G401.6 (cell line): ENCODE results near the gene GRIN1.

ENCODE experiments used
- FAIRE-seq: peaks from 2 replicates; lab custom pipeline; 2012; peaks lifted over from hg19 to GRCh38; lab: Jason Lieb, UNC

Gene GRIN1

DNA sequence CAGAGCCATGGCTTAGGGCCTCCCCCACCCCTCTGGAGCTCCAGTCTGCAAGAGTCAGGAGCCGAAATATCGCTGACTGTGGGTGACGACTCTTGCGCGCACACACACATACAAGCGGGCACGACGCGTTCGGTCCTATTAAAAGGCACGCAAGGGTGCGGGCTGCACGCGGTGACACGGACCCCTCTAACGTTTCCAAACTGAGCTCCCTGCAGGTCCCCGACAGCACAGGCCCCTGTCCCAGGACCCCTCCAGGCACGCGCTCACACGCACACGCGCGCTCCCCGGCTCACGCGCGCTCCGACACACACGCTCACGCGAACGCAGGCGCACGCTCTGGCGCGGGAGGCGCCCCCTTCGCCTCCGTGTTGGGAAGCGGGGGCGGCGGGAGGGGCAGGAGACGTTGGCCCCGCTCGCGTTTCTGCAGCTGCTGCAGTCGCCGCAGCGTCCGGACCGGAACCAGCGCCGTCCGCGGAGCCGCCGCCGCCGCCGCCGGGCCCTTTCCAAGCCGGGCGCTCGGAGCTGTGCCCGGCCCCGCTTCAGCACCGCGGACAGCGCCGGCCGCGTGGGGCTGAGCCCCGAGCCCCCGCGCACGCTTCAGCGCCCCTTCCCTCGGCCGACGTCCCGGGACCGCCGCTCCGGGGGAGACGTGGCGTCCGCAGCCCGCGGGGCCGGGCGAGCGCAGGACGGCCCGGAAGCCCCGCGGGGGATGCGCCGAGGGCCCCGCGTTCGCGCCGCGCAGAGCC, at the start of gene GRIN1:
Gene GRIN1, plus strand, starts transcription at position 433 of the 746 bp plus-strand sequence. CDS start 333 bp downstream, outside the sequence.
- no peak for FAIRE-seq

DNA sequence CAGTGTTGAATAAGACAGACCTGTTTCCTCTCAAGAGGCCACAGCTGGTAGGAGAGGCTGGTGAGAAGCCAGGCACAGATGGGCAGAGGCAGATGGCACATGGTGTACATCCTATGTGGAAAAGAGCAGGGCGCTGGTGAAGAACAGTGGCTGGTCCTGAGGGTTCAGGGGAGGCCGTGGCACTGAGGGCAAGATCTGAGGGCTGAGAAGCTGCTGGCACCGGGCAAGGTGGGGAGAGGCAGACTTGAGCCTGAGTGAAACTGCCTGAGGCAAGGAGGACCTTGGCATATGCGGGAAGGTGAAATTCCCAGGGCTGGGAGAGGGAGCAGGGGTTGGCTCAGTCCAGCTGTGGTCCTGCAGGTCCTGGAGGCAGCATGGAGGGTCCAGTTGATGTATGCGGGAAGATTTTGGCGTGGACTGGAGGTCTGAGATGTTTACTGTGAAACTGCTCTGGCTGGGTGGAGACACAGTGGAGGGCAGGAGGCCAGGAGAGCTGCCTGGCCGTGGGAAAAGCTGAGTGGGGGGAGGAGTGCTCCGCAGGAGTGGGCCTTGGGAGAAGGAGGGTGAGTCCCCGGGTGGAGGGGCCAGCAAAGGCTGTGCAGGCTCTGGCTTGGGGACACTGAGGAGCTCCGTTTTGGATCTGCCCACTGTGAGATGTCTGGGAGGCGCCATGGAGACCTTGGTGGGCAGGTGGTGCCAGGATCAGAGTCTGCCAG, 49.6 kb upstream of the GRIN1 start:
- FAIRE-seq, result no peak

DNA sequence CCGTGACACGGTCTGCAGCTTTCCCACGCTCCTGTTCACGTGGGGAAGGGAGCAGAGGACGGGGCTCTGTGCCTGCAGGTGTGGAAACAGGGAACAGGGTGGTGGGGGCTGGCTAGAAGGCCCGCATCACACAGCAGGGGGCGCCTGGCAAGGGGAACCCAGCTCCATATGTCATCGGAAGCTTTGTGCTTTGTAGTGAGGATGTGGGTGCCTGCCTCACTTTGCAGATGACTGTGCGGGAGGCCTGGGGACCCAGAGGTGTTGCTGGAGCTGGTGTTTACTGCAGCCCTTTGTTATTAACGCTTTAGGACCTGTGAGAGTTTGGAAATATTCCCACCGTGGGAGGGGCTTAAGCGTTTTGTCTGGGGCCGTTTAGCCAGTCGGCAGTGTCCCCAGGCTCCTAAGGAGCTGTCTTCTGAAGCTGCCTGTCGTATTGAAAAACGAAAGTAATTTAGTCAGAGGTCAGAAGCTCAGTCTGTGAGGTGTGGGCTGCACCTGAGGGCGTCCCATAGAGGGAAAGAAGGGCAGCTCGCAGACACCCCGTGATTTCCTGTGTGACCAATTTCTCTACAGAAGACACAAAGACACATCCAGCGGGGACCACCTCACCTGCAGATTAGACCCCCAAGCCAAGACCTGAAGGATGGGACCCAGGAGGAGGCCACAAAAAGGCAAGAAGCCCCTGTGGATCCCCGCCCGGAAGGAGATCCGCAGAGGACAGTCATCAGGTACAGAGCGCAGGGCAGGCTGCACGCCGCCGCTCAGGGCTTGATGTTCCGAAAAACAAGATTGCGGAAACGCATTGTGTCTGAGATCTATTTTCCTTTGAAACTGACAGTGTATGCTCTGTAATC, 43.1 kb upstream of the GRIN1 start:
- FAIRE-seq, result no peak

DNA sequence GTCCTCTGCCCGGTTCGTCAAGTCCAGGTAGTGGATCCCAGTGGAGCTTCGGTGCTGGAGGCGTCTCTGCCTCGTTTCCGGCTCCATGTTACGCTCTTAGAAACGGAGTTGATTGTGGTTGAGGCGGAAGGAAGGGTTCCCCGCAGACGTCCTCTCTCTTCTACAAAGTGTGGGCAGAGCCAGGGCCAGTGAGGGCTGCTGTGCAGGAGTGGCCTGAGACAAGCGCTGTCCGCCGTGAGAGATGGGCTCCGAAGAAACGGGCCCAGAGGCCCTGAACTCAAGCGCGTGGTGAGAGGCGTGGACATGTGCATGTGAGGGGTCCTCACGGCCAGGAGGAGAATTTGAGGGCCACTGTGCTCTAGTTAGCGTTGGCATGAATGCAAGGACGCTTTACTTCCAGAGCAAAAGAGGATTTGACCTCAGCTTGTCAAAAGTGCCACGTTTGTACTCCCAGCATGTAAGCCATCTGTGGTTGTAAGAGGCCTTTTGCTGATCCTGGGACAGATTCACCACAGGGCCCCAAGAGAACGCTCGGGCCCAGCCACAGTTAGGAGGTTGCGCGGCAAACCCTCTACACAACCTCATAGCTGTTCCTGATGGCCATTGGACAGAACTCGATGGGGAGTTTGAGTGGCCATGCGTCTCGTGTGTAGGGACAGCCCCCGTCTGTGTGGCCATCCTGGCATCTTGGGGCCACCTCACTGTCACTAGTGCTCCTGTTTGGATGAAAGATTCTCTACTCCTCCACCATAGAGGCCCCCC, 42.0 kb upstream of the GRIN1 start:
- FAIRE-seq, result no peak

DNA sequence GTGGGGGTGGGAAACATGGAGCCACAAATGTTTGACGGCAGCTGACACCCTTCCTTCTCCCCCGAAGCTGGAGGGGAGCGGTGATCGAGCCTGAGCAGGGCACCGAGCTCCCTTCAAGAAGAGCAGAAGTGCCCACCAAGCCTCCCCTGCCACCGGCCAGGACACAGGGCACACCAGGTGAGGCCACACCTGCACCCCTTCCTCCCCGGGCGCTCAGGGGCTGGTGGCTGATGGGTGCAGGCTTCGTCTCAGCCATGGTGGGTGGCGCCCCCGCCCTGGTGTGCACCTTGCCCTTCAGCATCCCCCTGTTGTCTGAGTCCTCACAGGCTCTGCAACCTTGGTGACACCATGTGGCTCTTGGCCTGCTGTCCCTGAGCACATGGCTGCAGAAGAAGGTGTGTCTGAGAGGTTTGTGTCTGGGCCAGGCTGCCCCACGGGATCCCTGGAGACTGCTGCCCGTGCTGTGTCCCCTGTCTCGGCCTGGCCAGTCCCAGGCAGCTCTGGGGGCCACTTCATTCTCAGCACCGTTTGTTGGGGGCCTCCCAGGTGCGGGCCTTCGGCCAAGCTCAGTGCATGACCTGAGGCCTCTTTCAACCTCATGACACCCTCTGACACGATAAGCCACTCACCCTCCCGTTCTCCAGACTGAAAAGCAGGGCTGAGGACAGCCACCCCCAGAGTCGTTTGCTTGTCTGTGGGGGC, 41.0 kb upstream of the GRIN1 start:
- no peak for FAIRE-seq

DNA sequence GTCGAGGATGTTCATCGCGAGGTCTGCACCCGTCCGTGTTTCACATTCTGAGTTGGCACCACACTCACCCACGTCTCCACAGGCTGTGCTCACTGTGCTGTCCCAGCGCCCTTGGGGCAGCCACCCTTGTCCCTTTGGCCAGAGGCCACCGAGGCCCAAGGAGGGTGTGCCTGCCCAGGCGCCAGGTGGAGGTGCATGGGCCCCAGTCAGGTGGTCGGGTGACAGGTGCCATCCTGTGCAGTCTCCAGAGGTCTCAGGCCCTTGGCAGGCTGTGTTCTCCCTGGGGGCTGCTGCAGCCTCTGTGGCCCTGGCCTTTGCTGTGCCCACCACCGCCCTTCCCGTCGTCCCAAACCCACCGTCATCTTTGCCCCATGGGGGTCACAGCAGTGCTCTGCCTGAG, 39.7 kb upstream of the GRIN1 start:
- FAIRE-seq, result no peak

DNA sequence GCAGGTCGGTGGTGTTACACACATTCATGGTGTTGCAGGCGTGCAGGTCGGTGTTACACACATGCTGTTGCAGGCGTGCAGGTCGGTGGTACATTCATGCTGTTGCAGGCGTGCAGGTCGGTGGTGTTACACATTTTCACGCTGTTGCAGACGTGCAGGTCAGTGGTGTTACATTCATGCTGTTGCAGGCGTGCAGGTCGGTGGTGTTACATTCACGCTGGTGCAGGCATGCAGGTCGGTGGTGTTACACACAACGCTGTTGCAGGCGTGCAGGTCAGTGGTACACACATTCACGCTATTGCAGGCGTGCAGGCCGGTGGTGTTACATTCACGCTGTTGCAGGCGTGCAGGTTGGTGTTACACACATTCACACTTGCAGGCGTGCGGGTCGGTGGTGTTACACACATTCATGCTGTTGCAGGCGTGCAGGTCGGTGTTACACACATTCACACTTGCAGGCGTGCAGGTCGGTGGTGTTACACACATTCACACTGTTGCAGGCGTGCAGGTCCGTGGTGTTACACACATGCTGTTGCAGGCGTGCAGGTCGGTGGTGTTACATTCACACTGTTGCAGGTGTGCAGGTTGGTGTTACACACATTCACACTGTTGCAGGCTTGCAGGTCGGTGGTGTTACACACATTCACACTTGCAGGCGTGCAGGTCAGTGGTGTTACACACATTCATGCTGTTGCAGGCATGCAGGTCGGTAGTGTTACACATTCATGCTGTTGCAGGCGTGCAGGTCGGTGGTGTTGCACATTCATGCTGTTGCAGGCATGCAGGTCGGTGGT, 35.6 kb upstream of the GRIN1 start:
- no peak for FAIRE-seq

DNA sequence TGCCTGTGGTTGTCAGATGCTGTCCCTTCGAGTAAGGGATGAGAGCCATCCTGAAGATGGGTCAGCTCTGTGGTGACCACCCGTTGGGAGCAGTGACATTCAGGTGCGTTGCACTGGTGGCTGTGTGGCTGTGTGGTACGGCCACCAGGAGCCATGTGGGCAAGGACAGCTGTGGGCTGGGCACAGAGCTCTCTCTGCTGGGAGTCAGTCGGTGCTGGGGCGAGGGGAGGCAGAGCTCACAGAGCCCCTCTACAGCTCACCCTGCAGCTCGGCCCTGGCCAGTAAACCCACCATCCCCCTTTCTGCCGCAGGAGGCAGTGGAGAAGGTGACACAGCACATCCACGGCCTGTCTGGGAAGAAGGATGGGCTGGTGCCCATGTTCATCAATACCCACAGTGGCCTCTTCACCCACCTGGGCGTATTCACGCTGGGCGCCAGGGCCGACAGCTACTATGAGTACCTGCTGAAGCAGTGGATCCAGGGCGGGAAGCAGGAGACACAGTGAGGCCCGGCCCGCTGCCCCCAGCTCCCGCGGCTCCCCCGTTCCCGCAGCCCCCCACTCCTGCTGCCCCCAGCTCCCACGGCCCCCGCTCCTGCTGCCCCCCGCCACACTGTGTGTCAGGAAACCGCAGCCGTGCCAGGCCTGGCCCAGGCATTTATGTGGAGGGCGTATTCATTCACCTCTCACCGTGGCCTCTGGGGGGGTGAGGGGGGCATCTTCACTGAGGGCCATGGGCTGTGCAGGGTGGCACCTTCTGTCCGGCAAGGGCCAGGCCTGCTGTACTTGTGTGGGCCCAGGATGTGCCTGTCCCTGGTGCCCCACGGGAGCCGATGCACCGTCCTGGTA, 32.9 kb upstream of the GRIN1 start:
- FAIRE-seq, result no peak

DNA sequence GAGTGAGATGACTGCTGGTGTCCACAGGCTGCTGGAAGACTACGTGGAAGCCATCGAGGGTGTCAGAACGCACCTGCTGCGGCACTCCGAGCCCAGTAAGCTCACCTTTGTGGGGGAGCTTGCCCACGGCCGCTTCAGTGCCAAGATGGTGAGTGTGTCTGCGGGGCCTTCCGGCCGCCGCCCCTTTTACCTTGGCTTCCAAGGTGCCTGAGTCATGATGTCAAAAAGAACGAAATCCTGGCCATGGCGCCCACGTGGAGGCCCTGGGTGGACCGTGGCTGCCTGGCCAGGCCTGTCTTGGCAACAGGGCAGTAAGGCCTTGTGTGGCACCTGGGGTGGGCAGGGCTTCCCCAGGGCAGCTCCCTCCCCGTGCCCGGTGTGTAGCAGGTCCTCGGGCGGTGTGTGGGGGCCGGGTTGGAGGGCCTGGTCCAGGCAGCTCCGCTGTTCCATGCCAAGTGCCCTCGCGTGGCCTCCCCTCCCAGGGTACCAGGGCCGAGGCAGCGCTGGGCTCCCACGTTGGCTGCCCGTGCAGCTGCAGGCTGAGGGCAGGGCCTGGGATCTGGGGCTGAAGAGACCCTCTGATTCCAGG, 32.2 kb upstream of the GRIN1 start:
- no peak for FAIRE-seq

DNA sequence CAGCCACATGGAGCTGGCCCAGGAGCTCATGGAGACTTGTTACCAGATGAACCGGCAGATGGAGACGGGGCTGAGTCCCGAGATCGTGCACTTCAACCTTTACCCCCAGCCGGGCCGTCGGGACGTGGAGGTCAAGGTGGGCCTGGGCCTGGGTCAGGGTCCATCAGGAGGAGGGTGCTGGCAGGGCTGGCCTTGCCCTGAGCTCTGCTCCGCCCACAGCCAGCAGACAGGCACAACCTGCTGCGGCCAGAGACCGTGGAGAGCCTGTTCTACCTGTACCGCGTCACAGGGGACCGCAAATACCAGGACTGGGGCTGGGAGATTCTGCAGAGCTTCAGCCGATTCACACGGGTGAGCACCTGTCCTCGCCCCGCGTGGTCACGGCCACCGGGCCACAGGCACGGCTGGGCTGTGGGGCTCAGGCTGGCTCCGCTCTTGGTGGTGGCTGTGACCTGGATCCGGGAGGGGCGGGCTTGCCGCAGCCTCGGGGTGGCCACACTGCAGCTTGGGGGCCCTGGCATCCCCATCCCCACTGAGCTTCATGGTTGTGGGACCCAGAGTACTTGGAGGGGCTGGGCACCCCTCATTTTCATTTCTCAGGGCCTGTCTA, 31.5 kb upstream of the GRIN1 start:
- FAIRE-seq, result no peak

DNA sequence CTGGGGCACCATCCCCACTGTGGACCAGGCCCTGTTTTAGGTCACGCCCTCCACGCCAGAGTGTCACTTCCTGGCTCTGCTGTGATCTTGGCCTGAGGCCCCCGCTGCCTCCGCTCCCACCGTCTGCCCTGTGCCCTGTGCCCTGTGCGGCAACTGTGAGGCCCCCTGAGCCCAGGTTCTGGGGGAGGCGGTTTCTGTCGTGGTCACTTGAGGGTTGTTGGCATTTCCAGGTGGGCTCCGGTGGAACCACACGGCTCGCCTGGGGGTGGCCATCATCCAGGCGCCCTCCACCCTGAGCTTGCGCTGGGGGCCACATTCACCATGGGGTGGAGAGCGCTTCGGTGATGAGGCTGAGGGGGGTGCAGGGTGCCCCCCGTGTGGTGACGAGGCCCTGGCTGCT, 31.0 kb upstream of the GRIN1 start:
- no peak for FAIRE-seq

DNA sequence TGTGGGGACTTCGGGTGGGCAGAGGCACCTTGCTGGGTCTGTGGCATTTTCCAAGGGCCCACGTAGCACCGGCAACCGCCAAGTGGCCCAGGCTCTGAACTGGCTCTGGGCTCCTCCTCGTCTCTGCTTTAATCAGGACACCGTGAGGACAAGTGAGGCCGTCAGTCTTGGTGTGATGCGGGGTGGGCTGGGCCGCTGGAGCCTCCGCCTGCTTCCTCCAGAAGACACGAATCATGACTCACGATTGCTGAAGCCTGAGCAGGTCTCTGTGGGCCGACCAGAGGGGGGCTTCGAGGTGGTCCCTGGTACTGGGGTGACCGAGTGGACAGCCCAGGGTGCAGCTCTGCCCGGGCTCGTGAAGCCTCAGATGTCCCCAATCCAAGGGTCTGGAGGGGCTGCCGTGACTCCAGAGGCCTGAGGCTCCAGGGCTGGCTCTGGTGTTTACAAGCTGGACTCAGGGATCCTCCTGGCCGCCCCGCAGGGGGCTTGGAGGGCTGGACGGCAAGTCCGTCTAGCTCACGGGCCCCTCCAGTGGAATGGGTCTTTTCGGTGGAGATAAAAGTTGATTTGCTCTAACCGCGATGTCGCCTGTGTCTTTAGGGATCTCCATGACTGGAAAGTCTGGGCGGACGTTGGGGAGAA, 30.2 kb upstream of the GRIN1 start:
- FAIRE-seq, result no peak

DNA sequence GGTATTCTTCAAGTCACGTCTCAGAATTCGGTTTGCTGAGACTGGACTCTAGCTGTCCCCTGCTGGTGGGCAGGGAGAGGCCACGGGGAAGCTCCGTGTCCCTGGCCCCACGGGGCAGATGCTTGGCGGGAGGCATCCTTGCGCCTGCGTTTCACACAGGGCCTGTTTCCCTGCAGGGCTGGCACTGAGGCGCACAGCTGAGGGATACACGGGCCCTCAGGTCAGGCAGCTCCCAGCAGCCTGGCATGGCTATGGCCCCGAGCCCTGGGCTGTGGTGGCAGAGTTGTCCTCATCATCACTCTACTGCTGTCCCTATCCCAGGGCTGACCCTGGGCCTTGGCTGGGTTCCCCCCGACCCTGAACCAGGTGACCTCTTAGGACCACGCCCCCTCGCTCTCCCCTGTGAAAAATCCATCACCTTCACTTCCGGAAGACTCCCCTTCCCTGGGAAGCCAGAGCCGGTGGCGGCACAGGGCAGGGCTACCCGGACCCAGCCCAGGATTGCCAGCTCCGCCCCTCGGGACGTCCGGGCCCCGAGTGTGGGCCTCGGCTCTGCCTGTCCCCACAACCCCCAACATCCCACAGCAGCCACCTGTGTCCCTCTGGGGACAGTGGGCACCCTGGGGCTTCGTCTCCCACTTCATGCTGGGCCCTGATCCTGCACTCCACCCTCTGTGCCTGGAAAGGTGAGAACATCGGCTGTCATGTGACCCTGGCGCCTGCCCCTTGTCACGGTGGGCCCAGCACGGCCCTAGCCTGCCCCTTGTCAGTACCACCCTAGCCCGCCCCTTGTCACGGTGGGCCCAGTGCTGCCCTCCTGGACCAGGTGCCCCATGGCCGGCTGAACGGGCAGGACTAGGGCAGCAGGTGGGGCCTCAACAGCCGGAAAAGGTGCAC, 29.5 kb upstream of the GRIN1 start:
- no peak for FAIRE-seq

DNA sequence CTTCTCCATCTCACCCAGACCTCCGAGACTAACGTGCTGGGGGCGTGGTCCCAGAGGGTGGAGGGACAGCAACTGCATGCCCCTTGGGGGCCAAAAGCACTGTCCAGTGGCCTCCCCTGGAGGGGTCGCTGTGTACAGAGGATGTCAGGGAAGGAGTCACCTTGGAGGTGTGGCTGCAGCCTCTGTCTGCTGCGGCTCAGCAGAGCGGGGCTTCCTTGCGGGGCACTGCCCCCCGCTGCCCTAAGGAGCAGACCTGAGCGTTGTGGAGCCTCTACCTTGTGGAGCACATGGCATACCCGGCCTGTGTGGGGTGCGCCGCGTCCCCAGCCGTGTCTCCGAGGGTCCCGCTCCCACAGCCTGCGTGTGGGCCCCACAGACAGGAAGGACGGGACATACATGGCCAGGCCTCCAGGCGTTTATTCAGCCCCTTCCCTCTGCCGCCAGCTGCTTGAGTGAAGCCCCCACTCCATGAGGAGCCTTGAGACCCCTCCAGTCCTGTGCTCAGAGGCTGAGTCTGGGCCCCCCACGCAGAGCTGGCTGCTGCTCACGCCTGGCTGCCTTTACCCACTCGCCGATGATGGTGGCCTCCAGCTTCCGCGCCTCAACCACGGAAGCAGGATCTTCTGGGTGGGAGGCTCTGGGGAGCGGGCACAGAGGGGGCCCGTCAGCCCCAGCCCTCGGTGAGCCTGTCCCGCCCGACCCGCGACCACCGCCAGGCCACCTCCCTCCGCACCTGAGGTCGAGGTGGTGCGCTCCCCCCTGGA, 28.6 kb upstream of the GRIN1 start:
- no peak for FAIRE-seq

DNA sequence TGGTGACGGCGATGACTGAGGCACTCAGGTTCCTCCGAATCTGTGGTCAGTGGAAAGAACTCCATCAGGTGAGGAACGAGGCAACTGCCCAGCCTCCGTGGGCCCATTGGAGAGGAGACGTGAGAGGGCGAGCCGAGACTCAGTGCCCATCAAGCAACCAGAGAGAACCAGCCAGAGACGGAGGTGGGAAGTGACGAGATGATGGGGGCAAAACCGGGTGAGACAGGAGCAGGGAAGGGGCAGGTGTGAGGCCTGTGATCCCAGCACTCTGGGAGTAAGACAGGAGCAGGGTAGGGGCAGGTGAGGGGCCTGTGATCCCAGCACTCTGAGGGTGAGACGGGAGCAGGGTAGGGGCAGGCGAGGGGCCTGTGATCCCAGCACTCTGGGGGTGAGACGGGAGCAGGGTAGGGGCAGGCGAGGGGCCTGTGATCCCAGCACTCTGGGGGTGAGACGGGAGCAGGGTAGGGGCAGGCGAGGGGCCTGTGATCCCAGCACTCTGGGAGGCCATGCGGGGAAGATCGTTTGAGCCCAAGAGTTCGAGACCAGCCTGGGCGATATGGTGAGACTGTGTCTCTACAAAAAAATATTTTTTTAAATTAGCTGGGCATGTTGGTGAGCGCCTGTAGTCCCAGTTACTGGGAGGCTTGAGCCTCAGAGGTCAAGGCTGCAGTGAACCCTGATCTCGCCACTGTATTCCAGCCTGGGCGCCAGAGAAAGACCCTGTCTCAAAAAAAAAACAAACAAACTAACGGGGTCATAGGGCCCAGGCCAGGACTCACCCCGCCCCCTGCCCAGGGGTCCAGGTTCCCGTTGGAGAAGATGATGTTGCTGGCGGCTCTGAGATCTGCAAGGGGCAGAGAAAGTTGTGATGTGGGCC, 27.8 kb upstream of the GRIN1 start:
- no peak for FAIRE-seq
